Measurements from ENCODE around the gene IL36A. TPM values are rescaled to one million over a fixed set of nuclear protein-coding genes. Genes with fewer than 3 reads are reported as not detected.

IL36A gene
- total RNA-seq, 1 experiment from 2014 or later: not detected

DNA sequence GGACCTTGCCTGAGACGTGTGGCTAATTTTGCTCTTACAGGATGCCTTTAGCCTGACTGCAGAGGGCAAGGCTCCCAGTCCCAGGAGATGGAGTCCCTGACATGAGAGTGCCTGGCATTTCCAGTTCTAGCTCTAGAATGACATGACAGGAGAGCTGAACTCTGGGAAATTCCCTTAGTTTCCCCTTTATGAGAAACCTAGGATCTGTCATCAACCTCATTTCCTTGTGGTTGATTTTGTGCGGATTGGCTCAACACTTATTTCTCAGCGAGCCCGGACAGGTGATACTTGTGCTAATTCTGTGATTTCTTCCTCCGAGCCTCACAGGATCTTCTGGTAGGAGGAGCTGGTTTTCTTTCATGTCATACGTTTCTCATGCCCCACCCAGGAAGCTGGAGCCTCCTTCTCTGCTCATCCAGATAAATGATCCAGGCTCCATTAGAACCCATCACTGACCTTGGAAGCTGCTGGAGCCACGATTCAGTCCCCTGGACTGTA is 27.7 kb upstream of the IL36A start, which contains the start of gene IL36G:
Gene IL36G, plus strand, starts transcription at position 448 of the 498 bp plus-strand sequence. CDS start 633 bp downstream, outside the sequence.
- no peak for TF ChIP-seq EZH2 (IDR thresholded peaks at IDR 0.05; ENCODE audit: low read depth)
- TF ChIP-seq, protein P1, sequence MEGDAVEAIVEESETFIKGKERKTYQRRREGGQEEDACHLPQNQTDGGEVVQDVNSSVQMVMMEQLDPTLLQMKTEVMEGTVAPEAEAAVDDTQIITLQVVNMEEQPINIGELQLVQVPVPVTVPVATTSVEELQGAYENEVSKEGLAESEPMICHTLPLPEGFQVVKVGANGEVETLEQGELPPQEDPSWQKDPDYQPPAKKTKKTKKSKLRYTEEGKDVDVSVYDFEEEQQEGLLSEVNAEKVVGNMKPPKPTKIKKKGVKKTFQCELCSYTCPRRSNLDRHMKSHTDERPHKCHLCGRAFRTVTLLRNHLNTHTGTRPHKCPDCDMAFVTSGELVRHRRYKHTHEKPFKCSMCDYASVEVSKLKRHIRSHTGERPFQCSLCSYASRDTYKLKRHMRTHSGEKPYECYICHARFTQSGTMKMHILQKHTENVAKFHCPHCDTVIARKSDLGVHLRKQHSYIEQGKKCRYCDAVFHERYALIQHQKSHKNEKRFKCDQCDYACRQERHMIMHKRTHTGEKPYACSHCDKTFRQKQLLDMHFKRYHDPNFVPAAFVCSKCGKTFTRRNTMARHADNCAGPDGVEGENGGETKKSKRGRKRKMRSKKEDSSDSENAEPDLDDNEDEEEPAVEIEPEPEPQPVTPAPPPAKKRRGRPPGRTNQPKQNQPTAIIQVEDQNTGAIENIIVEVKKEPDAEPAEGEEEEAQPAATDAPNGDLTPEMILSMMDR (conservative IDR thresholded peaks at IDR 0.05): no peak
- no peak for DNase-seq
- intact Hi-C loops (cut with micrococcal nuclease; ENCODE audit: unreplicated experiment): no loop called here
- H3K36me3 ChIP-seq (ENCODE audit: low read depth): no peaks in the 10 kb centered on the region
- H3K9me3 ChIP-seq (ENCODE audit: insufficient read depth, low read depth): no peaks in the 10 kb centered on the region
- H3K9me2 ChIP-seq (ENCODE audit: insufficient read depth): no peaks in the 10 kb centered on the region
- H4K20me1 ChIP-seq (ENCODE audit: insufficient read depth): no peaks in the 10 kb centered on the region
- no peaks in the 10 kb centered on the region for H3K79me2 ChIP-seq (ENCODE audit: low read depth)
- no peak within 1 kb of the TSS for H3K4me2 ChIP-seq
- H3K27ac ChIP-seq: no peak within 1 kb of the TSS
- BruUV-seq (replicated peaks): no TSS peak
- 0 out of 2 replicates have a peak, but pooled peaks cover under 1% of the 10 kb centered on the region for H3K4me1 ChIP-seq (replicated peaks; ENCODE audit: insufficient read depth)
- H3K4me3 ChIP-seq: no peak within 1 kb of the TSS
- ChIA-PET POLR2A (ENCODE audit: unreplicated experiment) (no interaction called here), CTCF (no interaction called here)
- no peaks in the 10 kb centered on the region for H3F3A ChIP-seq (ENCODE audit: insufficient read depth, low read depth)
- no peak within 1 kb of the TSS for H2AFZ ChIP-seq
- no peaks in the 10 kb centered on the region for H3K27me3 ChIP-seq (ENCODE audit: insufficient read depth, low read depth)

DNA sequence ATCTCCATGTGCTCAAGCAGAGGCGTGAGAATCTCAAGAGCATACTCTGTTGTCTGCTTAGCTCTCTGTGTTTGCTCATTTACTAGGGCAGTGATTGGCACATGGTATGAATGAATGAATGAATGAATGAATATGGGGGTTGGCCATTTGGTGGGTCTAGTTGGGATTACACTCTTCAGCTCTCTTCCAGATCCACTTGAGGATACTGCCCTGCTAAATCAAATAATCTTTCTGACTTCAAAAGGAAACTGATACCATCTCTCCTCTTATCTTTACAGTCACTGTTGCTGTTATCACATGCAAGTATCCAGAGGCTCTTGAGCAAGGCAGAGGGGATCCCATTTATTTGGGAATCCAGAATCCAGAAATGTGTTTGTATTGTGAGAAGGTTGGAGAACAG is 25.5 kb upstream of the IL36A start:
- no TSS peak for BruUV-seq (replicated peaks)
- Histone ChIP-seq H3K4me3 (no peak overlapping the region), H3K9me3 (ENCODE audit: insufficient read depth, low read depth) (no peaks in the 10 kb centered on the region), H4K20me1 (ENCODE audit: insufficient read depth) (no peaks in the 10 kb centered on the region), H3K36me3 (ENCODE audit: low read depth) (no peaks in the 10 kb centered on the region), H3K27me3 (ENCODE audit: insufficient read depth, low read depth) (no peaks in the 10 kb centered on the region), H2AFZ (no peak overlapping the region), H3K79me2 (ENCODE audit: low read depth) (no peaks in the 10 kb centered on the region), H3F3A (ENCODE audit: insufficient read depth, low read depth) (no peaks in the 10 kb centered on the region), H3K27ac (no peak overlapping the region), H3K4me2 (no peak overlapping the region), H3K4me1 (replicated peaks; ENCODE audit: insufficient read depth) (no peaks in the 10 kb centered on the region), H3K9me2 (ENCODE audit: insufficient read depth) (no peaks in the 10 kb centered on the region)
- no peak for DNase-seq
- intact Hi-C loops (cut with micrococcal nuclease; ENCODE audit: unreplicated experiment): no loop called here
- CTCF ChIA-PET: no interaction called here
- TF ChIP-seq, protein P1 (conservative IDR thresholded peaks at IDR 0.05): no peak
- no peak for TF ChIP-seq EZH2 (IDR thresholded peaks at IDR 0.05; ENCODE audit: low read depth)
- POLR2A ChIA-PET (ENCODE audit: unreplicated experiment): no interaction called here

DNA sequence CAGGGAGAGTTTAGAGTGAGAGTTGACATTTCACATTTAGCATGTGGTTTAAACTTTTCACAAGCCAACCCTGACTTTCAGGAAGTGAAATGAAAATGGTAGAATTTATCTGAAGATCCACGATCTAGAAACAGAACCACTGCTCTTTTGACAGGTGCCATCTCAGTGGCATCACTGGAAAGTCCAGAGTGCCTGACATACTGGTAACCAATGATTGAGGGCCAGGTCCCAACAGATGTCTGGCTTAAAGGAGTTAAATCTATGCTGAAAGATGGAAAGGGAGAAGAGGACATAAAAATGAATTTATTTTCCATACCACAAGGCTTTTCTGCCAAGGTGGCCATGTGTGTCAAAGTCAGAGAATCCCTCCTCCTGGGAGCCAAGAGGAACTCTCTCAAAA is 24.7 kb upstream of the IL36A start:
- H3K27ac ChIP-seq: no peak overlapping the region
- intact Hi-C loops (cut with micrococcal nuclease; ENCODE audit: unreplicated experiment): no loop called here
- no peaks in the 10 kb centered on the region for H3K79me2 ChIP-seq (ENCODE audit: low read depth)
- CTCF ChIA-PET: no interaction called here
- H3K36me3 ChIP-seq (ENCODE audit: low read depth): no peaks in the 10 kb centered on the region
- H3K4me1 ChIP-seq (replicated peaks; ENCODE audit: insufficient read depth): no peaks in the 10 kb centered on the region
- H3F3A ChIP-seq (ENCODE audit: insufficient read depth, low read depth): no peaks in the 10 kb centered on the region
- DNase-seq: no peak
- no peak overlapping the region for H3K4me2 ChIP-seq
- POLR2A ChIA-PET (ENCODE audit: unreplicated experiment): no interaction called here
- H2AFZ ChIP-seq: no peak overlapping the region
- H3K27me3 ChIP-seq (ENCODE audit: insufficient read depth, low read depth): no peaks in the 10 kb centered on the region
- H3K9me3 ChIP-seq (ENCODE audit: insufficient read depth, low read depth): no peaks in the 10 kb centered on the region
- no TSS peak for BruUV-seq (replicated peaks)
- TF ChIP-seq EZH2 (IDR thresholded peaks at IDR 0.05; ENCODE audit: low read depth): no peak
- TF ChIP-seq, protein P1 (conservative IDR thresholded peaks at IDR 0.05): no peak
- no peaks in the 10 kb centered on the region for H4K20me1 ChIP-seq (ENCODE audit: insufficient read depth)
- no peaks in the 10 kb centered on the region for H3K9me2 ChIP-seq (ENCODE audit: insufficient read depth)
- H3K4me3 ChIP-seq: no peak overlapping the region
